GM12873 (cell line): ENCODE results near the gene XPO6.

Source experiments
- CTCF ChIP-seq: IDR thresholded peaks from 2 replicates; pipeline ENCODE4 v1.5.1; 2012; ENCODE audit warnings: low read depth, mild to moderate bottlenecking, moderate library complexity, low read length, control low read depth; ENCODE audit not compliant: insufficient read depth; ENCODE audit errors: missing control alignments

XPO6 gene

GRCh38 chr16:28092721-28093384, 118.9 kb downstream of the XPO6 start:
- TF ChIP-seq CTCF = no peak

GRCh38 chr16:28091656-28092055, 120.1 kb downstream of the XPO6 start:
- TF ChIP-seq CTCF = no peak

GRCh38 chr16:28090646-28091377, 121.0 kb downstream of the XPO6 start:
- peak; percentile 22 for TF ChIP-seq CTCF

GRCh38 chr16:28089992-28090365, 121.8 kb downstream of the XPO6 start:
- TF ChIP-seq CTCF = no peak

DNA sequence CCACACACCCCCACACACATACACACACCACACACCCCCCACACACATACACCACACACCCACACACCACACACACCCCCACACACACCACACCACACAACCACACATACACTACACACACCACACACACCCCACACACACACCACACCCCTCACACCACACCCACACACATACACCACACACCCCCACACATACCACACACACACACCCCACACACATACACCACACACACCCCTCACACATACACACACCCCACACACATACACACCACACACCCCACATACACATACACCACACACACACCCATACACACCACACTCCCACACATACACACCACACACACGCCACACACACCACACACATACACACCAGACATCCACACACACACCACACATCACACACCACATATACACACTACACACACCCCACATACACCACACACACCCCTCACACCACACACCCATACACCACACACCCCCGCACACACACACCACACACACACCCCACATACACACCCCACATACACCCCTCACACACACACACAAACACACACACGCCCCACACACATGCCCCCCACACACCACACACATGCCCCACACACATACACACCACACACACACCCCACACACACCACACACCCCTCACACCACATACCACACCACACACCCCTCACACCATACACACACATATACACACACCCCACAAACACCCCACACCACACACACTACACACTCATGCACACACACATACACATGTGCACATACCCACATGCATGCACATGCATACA, 122.4 kb downstream of the XPO6 start:
- no peak for TF ChIP-seq CTCF

DNA sequence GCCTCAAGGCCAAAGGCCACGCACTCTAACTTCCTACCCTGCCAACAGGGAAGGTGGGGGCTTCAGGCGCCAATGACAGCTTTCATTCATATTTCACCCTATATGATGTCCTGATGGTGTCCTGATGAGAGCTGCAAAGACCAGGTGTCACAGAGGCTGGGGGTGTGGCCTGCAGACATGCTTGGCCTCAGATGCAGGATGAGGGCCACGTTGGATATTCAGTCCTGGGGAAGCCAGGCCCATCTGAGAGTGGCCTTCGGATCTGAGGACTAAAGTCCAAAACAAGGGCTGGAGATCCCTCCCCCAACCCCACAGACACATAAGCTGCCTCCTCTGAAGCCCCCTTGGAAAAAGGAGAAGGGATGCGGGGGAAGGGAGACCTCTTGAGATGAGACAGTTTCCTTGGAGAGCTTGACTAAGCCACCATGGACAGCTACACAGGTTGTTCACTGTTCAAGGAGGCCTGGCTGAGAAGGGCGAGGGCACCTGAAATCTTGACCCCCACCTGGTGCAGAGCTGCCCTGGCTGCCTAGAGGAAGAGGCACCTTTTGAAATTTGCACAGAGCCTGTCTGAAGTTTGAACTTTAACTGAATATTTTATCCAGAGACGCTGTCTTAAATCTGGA, 124.0 kb downstream of the XPO6 start:
- TF ChIP-seq CTCF = no peak
